Measurements from ENCODE around the gene RNF5.

Gene RNF5

GRCh38 chr6:32146287-32146686 lies 31.9 kb upstream of the RNF5 start:
- Histone ChIP-seq H3K27me3 (ENCODE audit: low read depth, low read length) (peaks cover 3% of the 10 kb centered on the region), H3K27ac (ENCODE audit: low read length) (no peak overlapping the region), H3K36me3 (ENCODE audit: control insufficient read depth in 1 of 2, insufficient read depth in 2 of 2, low read length in 2 of 2) (peaks cover 0 to 8% of the 10 kb centered on the region in 2 donors)

GRCh38 chr6:32146687-32147086 lies 31.5 kb upstream of the RNF5 start:
- peaks cover 3% of the 10 kb centered on the region for H3K27me3 ChIP-seq (ENCODE audit: low read depth, low read length)
- peaks cover 0 to 18% of the 10 kb centered on the region in 2 donors for H3K4me1 ChIP-seq (ENCODE audit: control insufficient read depth in 1 of 2, insufficient read depth in 2 of 2, low read length in 2 of 2)
- H3K4me3 ChIP-seq (ENCODE audit: low read depth in 1 of 2, low read length in 2 of 2), result no peak overlapping the region
- H3K36me3 ChIP-seq (ENCODE audit: control insufficient read depth in 1 of 2, insufficient read depth in 2 of 2, low read length in 2 of 2), result peaks cover 0 to 8% of the 10 kb centered on the region in 2 donors
- H3K9me3 ChIP-seq (ENCODE audit: control insufficient read depth in 1 of 2, low read length in 2 of 2), result no peaks in the 10 kb centered on the region
- no peak overlapping the region for H3K27ac ChIP-seq (ENCODE audit: low read length)

More at GRCh38 chr6:32146287-32146686, 31.9 kb upstream of the RNF5 start:
- Histone ChIP-seq H3K4me1 (ENCODE audit: control insufficient read depth in 1 of 2, insufficient read depth in 2 of 2, low read length in 2 of 2) (peaks cover 0 to 15% of the 10 kb centered on the region in 2 donors), H3K4me3 (ENCODE audit: low read depth in 1 of 2, low read length in 2 of 2) (no peak overlapping the region), H3K9me3 (ENCODE audit: control insufficient read depth in 1 of 2, low read length in 2 of 2) (no peaks in the 10 kb centered on the region)

DNA sequence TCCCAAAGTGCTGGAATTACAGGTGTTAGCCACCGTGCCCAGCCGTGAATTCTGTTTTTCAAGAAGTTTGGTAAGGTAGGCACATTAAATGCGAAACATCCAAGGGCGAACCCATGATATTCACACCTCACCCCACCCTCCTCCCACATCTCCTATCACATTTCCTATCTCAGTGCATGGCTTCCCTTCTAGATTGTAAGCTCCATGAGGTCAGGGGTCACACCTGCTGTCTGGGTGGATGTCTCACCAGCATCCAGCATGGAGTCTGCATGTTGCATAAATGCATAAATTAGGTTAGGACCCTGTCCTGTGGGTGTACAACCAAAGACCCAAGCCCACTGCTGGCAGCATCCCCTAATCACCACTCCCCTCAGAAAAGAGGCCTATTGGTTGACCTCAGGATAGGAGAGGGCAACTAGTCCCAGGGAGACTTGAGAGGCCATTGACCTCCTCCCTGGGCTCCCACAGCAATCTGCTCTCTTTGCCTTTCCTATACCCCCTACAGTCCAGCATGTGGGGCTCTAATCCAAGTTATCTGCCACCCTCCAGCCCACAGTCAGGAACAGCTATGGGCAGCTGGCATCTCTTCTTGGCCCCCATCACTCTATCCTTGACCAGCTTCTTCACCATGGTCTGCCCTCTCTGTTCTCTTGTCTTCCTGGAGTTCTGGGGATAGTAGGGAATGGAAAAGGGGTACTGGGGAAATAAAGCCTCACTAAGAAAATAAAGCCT lies 30.6 kb upstream of the RNF5 start:
- Histone ChIP-seq H3K27ac (ENCODE audit: low read length) (no peak overlapping the region), H3K4me3 (ENCODE audit: low read depth in 1 of 2, low read length in 2 of 2) (peak overlapping the region in 1 of 2 donors; percentile 30), H3K36me3 (ENCODE audit: control insufficient read depth in 1 of 2, insufficient read depth in 2 of 2, low read length in 2 of 2) (peaks cover 0 to 8% of the 10 kb centered on the region in 2 donors), H3K4me1 (ENCODE audit: control insufficient read depth in 1 of 2, insufficient read depth in 2 of 2, low read length in 2 of 2) (peaks cover 6 to 24% of the 10 kb centered on the region in 2 donors), H3K27me3 (ENCODE audit: low read depth, low read length) (peaks cover 3% of the 10 kb centered on the region), H3K9me3 (ENCODE audit: control insufficient read depth in 1 of 2, low read length in 2 of 2) (no peaks in the 10 kb centered on the region)

DNA sequence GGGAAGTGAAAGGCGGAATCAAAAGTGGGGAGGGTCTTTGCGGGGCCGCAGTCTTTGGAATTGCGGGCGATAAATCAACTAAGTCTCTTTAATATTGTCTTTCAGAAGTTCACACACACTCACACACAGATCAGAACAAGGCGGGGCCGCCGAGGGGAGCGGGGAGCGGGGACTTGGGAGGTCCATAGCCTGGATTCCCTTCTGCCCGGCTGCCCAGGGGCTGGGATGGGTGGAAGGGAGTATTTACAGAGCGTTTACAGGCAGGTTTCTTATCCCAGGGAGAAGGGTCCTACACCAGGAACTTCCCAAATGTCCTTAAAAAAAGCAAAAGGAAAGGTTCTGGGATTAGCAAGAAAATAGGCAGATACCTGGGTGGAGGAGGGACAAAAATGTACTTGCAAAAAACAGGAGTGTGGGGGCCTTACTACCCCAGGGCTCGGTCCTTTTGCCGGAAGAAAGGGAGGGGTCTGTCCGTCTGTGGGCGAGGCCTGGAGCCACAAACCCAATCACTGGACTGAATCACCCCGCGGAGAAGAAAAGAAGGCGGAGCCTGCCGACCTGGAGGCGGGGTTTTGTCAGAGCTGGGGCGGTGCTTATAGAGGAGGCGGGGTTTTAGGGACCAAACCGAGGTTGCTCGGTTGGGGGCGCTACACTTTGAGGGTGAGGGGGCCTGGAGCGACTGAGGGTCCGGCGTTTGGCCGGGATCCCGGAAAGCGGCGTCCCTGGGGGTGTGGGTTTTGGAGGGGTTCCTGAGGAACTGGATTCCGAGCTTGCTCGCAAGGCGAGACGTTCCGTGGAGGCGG lies 29.7 kb upstream of the RNF5 start:
- Histone ChIP-seq H3K4me1 (ENCODE audit: control insufficient read depth in 1 of 2, insufficient read depth in 2 of 2, low read length in 2 of 2) (peaks cover 6 to 33% of the 10 kb centered on the region in 2 donors), H3K36me3 (ENCODE audit: control insufficient read depth in 1 of 2, insufficient read depth in 2 of 2, low read length in 2 of 2) (peaks cover 0 to 8% of the 10 kb centered on the region in 2 donors), H3K27ac (ENCODE audit: low read length) (no peak overlapping the region), H3K27me3 (ENCODE audit: low read depth, low read length) (peaks cover 3% of the 10 kb centered on the region), H3K4me3 (ENCODE audit: low read depth in 1 of 2, low read length in 2 of 2) (peak overlapping the region in 1 of 2 donors; percentile 30), H3K9me3 (ENCODE audit: control insufficient read depth in 1 of 2, low read length in 2 of 2) (no peaks in the 10 kb centered on the region)

- H3K9me3 ChIP-seq (ENCODE audit: control insufficient read depth in 1 of 2, low read length in 2 of 2), result no peaks in the 10 kb centered on the region
- H3K27me3 ChIP-seq (ENCODE audit: low read depth, low read length), result peaks cover 3% of the 10 kb centered on the region
- no peak overlapping the region for H3K27ac ChIP-seq (ENCODE audit: low read length)
- peaks cover 0 to 8% of the 10 kb centered on the region in 2 donors for H3K36me3 ChIP-seq (ENCODE audit: control insufficient read depth in 1 of 2, insufficient read depth in 2 of 2, low read length in 2 of 2)
- no peak overlapping the region for H3K4me3 ChIP-seq (ENCODE audit: low read depth in 1 of 2, low read length in 2 of 2)
- peaks cover 6 to 33% of the 10 kb centered on the region in 2 donors for H3K4me1 ChIP-seq (ENCODE audit: control insufficient read depth in 1 of 2, insufficient read depth in 2 of 2, low read length in 2 of 2)
Measured at GRCh38 chr6:32149092-32149755, 29.0 kb upstream of the RNF5 start.

GRCh38 chr6:32149932-32150870 lies 28.0 kb upstream of the RNF5 start:
- peaks cover 0 to 8% of the 10 kb centered on the region in 2 donors for H3K36me3 ChIP-seq (ENCODE audit: control insufficient read depth in 1 of 2, insufficient read depth in 2 of 2, low read length in 2 of 2)
- peaks cover 6 to 40% of the 10 kb centered on the region in 2 donors for H3K4me1 ChIP-seq (ENCODE audit: control insufficient read depth in 1 of 2, insufficient read depth in 2 of 2, low read length in 2 of 2)
- H3K27me3 ChIP-seq (ENCODE audit: low read depth, low read length), result peaks cover 3% of the 10 kb centered on the region
- no peak overlapping the region for H3K27ac ChIP-seq (ENCODE audit: low read length)
- H3K9me3 ChIP-seq (ENCODE audit: control insufficient read depth in 1 of 2, low read length in 2 of 2), result no peaks in the 10 kb centered on the region
- peak overlapping the region in 1 of 2 donors; percentile 93 for H3K4me3 ChIP-seq (ENCODE audit: low read depth in 1 of 2, low read length in 2 of 2)

- peaks cover 2 to 10% of the 10 kb centered on the region in 2 donors for H3K36me3 ChIP-seq (ENCODE audit: control insufficient read depth in 1 of 2, insufficient read depth in 2 of 2, low read length in 2 of 2)
- peaks cover 6 to 48% of the 10 kb centered on the region in 2 donors for H3K4me1 ChIP-seq (ENCODE audit: control insufficient read depth in 1 of 2, insufficient read depth in 2 of 2, low read length in 2 of 2)
- H3K27ac ChIP-seq (ENCODE audit: low read length), result no peak overlapping the region
- peak overlapping the region; percentile 68 to 93 for H3K4me3 ChIP-seq (ENCODE audit: low read depth in 1 of 2, low read length in 2 of 2)
- H3K9me3 ChIP-seq (ENCODE audit: control insufficient read depth in 1 of 2, low read length in 2 of 2), result no peaks in the 10 kb centered on the region
- H3K27me3 ChIP-seq (ENCODE audit: low read depth, low read length), result peaks cover 3% of the 10 kb centered on the region
Measured at GRCh38 chr6:32151181-32151862, 26.9 kb upstream of the RNF5 start.

- H3K4me1 ChIP-seq (ENCODE audit: control insufficient read depth in 1 of 2, insufficient read depth in 2 of 2, low read length in 2 of 2), result peaks cover 6 to 48% of the 10 kb centered on the region in 2 donors
- no peaks in the 10 kb centered on the region for H3K9me3 ChIP-seq (ENCODE audit: control insufficient read depth in 1 of 2, low read length in 2 of 2)
- H3K27ac ChIP-seq (ENCODE audit: low read length), result peak within 1 kb of the TSS; percentile 82
- peaks cover 3% of the 10 kb centered on the region for H3K27me3 ChIP-seq (ENCODE audit: low read depth, low read length)
- peaks cover 5 to 18% of the 10 kb centered on the region in 2 donors for H3K36me3 ChIP-seq (ENCODE audit: control insufficient read depth in 1 of 2, insufficient read depth in 2 of 2, low read length in 2 of 2)
- peak within 1 kb of the TSS; percentile 86 to 93 for H3K4me3 ChIP-seq (ENCODE audit: low read depth in 1 of 2, low read length in 2 of 2)
Measured at GRCh38 chr6:32151863-32152768, 26.1 kb upstream of the RNF5 start, which contains the start of gene PRRT1. Gene PRRT1 (minus strand): TSS chr6:32151939. CDS start chr6:32151827, 112 bp downstream.

- peaks cover 2% of the 10 kb centered on the region for H3K27me3 ChIP-seq (ENCODE audit: low read depth, low read length)
- H3K27ac ChIP-seq (ENCODE audit: low read length), result peak overlapping the region; percentile 82
- H3K4me1 ChIP-seq (ENCODE audit: control insufficient read depth in 1 of 2, insufficient read depth in 2 of 2, low read length in 2 of 2), result peaks cover 6 to 48% of the 10 kb centered on the region in 2 donors
- H3K36me3 ChIP-seq (ENCODE audit: control insufficient read depth in 1 of 2, insufficient read depth in 2 of 2, low read length in 2 of 2), result peaks cover 12 to 27% of the 10 kb centered on the region in 2 donors
- no peaks in the 10 kb centered on the region for H3K9me3 ChIP-seq (ENCODE audit: control insufficient read depth in 1 of 2, low read length in 2 of 2)
- H3K4me3 ChIP-seq (ENCODE audit: low read depth in 1 of 2, low read length in 2 of 2), result peak overlapping the region; percentile 86 to 93
Measured at GRCh38 chr6:32152769-32153563, 25.2 kb upstream of the RNF5 start.

Data from muscle layer of duodenum (tissue), 2 donors.